Parathyroid adenoma (tissue), 2 donors: ENCODE results near the gene IQCH.

Source experiments
- H2AFZ ChIP-seq: fragments of 300-600 bp; sonication (generic); one replicate; pipeline ENCODE4 v1.7.0; 2017; ENCODE audit warnings: antibody characterized with exemption, mild to moderate bottlenecking
- H3K27ac ChIP-seq: fragments of 300-600 bp; sonication (generic); one replicate; pipeline ENCODE4 v1.7.0; 2017
- H3K27me3 ChIP-seq: fragments of 300-600 bp; sonication (generic); one replicate; pipeline ENCODE4 v1.7.0; 2017; ENCODE audit warnings: low read length; ENCODE audit not compliant: control insufficient read depth, insufficient read depth
- H3K36me3 ChIP-seq: fragments of 300-600 bp; sonication (generic); one replicate; pipeline ENCODE4 v1.7.0; 2017; ENCODE audit warnings: low read length; ENCODE audit not compliant: control insufficient read depth, insufficient read depth
- H3K4me1 ChIP-seq: fragments of 300-600 bp; sonication (generic); one replicate; pipeline ENCODE4 v1.7.0; 2017; ENCODE audit warnings: control low read depth
- H3K4me2 ChIP-seq: fragments of 300-600 bp; sonication (generic); one replicate; pipeline ENCODE4 v1.7.0; 2017; ENCODE audit warnings: low read length
- H3K4me3 ChIP-seq: fragments of 300-600 bp; sonication (generic); one replicate; pipeline ENCODE4 v1.7.0; 2017; ENCODE audit warnings: low read depth, low read length
- H3K79me2 ChIP-seq: fragments of 300-600 bp; sonication (generic); one replicate; pipeline ENCODE4 v1.7.0; 2017; ENCODE audit warnings: control low read depth
- H3K9ac ChIP-seq: fragments of 300-600 bp; sonication (generic); one replicate; pipeline ENCODE4 v1.7.0; 2017; ENCODE audit warnings: mild to moderate bottlenecking
- H3K9me3 ChIP-seq: fragments of 300-600 bp; sonication (generic); one replicate; pipeline ENCODE4 v1.7.0; 2017; ENCODE audit warnings: low read length; ENCODE audit not compliant: control insufficient read depth
- TF ChIP-seq, protein P1 (sequence below): fragments of 300-600 bp; sonication (generic); IDR thresholded peaks from one replicate; pipeline ENCODE4 v1.7.0; 2017; ENCODE audit warnings: antibody characterized with exemption, mild to moderate bottlenecking
- donor health status: primary hyperparathyroidism.

Gene IQCH

DNA sequence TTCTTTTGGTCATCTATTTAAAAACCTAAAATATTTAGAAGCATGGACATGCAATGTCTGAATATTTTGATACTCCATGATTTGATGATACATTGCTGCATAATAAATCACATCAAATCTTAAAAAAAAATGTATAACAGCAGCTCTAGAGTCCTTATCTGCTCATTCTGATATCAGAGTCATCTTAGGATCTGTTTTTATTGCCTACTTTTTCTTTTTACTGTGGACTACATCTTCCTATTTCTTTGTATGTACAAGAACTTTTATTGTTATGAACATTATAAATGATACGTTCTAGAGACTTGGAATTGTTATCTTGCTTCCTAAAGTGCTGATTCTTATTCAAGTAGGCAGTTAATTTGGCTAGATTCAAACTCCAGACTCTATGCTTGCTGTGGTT, 72.7 kb downstream of the IQCH start:
- Histone ChIP-seq H3K27ac (no peak overlapping the region), H3K9me3 (no peaks in the 10 kb centered on the region), H3K4me2 (no peak overlapping the region), H3K79me2 (no peaks in the 10 kb centered on the region), H2AFZ (no peak overlapping the region), H3K4me3 (no peak overlapping the region), H3K9ac (no peak overlapping the region), H3K36me3 (no peaks in the 10 kb centered on the region), H3K4me1 (no peaks in the 10 kb centered on the region), H3K27me3 (no peaks in the 10 kb centered on the region)
- TF ChIP-seq, protein P1, sequence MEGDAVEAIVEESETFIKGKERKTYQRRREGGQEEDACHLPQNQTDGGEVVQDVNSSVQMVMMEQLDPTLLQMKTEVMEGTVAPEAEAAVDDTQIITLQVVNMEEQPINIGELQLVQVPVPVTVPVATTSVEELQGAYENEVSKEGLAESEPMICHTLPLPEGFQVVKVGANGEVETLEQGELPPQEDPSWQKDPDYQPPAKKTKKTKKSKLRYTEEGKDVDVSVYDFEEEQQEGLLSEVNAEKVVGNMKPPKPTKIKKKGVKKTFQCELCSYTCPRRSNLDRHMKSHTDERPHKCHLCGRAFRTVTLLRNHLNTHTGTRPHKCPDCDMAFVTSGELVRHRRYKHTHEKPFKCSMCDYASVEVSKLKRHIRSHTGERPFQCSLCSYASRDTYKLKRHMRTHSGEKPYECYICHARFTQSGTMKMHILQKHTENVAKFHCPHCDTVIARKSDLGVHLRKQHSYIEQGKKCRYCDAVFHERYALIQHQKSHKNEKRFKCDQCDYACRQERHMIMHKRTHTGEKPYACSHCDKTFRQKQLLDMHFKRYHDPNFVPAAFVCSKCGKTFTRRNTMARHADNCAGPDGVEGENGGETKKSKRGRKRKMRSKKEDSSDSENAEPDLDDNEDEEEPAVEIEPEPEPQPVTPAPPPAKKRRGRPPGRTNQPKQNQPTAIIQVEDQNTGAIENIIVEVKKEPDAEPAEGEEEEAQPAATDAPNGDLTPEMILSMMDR, result no peak

DNA sequence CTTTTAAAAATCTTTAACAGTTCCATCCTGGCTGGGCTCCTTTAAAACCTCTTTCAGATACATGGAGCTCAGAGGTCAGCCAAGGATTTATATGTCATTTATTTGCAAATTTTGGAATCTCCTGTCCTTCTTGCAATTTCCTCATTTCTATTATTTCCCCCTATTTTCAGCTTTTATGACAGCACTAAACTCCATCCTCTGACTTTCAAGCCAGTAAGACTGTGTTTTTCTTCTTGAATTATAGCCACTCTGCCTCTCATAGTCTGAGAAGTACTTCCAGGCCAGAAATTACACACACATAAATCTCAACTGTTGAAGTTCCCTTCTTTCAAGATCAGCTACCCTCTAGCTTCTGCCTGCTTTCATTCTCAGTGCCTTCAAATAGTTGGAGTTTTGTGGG, 73.2 kb downstream of the IQCH start:
- H3K4me1 ChIP-seq, result no peaks in the 10 kb centered on the region
- H3K36me3 ChIP-seq, result no peaks in the 10 kb centered on the region
- H3K4me2 ChIP-seq, result no peak overlapping the region
- H2AFZ ChIP-seq, result no peak overlapping the region
- H3K27me3 ChIP-seq, result no peaks in the 10 kb centered on the region
- no peak overlapping the region for H3K4me3 ChIP-seq
- no peak overlapping the region for H3K9ac ChIP-seq
- no peaks in the 10 kb centered on the region for H3K9me3 ChIP-seq
- H3K27ac ChIP-seq, result no peak overlapping the region
- TF ChIP-seq, protein P1, result no peak
- no peaks in the 10 kb centered on the region for H3K79me2 ChIP-seq

DNA sequence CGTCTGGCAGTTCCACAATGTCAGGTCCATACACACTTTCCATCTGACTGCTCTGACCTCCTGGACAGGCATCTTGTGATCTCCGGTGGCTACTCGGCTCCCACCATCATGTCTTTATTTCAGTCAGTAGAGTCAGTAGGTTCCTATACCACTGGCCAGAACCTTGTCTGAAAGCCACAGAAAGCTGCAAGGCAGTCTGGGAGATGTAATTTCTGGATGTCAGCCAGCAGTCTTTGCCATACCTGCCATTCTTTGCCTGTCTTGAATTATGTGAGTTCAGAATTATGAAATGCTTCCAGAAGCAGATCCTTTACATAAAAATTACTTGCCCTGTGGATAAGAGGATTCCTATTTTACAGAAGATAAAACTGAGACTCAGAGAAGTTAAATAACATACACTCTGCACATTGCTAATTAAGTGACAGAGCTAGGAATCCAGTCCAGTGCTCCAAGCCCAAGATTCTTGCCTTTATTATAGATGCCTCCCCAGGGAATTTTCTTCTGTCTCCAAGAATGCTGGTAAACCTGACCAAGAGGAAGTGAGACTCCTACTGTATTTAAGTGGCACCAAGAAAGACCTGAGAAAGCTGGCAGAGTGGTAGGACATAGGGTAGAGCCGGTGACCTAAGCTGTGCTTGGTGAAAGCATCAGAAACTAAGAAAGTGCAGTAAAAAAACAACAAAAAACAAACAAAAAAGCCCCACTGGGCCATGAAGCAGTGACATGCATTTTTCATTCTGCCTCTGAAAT, 75.6 kb downstream of the IQCH start:
- Histone ChIP-seq H3K4me1 (no peaks in the 10 kb centered on the region), H3K9ac (no peak overlapping the region), H3K27me3 (no peaks in the 10 kb centered on the region), H2AFZ (no peak overlapping the region), H3K4me3 (no peak overlapping the region), H3K27ac (no peak overlapping the region), H3K4me2 (no peak overlapping the region), H3K9me3 (no peaks in the 10 kb centered on the region), H3K79me2 (no peaks in the 10 kb centered on the region), H3K36me3 (no peaks in the 10 kb centered on the region)
- TF ChIP-seq, protein P1, result no peak

DNA sequence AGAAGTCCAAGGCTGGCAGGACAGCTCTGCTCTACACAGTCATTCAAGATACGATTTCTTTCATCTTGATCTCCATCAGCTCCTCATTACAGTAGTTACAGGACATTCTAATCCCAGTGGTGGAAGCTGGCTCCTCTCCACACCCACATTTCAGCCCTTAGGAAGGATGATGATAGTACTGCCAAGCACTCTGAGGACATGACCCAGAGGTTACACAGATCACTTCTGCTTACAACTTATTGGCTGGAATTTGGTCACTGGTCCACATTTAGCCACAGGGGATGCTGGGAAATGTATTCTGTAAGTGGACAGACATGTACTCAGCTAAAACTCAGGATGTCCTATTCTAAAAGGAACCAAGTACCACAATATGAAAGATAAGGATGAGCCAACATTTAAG, 77.1 kb downstream of the IQCH start:
- Histone ChIP-seq H3K36me3 (no peaks in the 10 kb centered on the region), H3K27me3 (no peaks in the 10 kb centered on the region), H3K4me3 (no peak overlapping the region), H3K9ac (no peak overlapping the region), H3K79me2 (no peaks in the 10 kb centered on the region), H2AFZ (no peak overlapping the region), H3K4me2 (no peak overlapping the region), H3K4me1 (no peaks in the 10 kb centered on the region), H3K9me3 (no peaks in the 10 kb centered on the region), H3K27ac (no peak overlapping the region)
- TF ChIP-seq, protein P1, result no peak

DNA sequence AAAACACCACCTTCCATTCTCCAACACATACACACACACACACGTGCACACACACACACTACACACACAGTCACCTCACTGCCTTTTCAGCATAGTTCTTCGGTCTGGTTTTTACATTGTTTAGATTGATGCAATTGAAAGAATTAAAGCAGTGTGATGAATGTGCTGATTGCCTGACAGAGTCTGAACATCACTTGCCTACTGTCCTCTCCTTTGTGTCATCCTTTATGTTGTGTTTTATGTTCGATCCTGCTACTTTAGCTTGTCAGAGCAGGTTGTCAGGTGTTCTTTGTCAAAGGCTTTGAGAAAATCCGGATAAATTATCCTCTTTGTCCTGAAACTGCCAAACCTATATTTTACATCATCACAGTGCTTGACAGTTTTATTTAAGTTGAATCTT, 80.4 kb downstream of the IQCH start:
- TF ChIP-seq, protein P1, result no peak
- Histone ChIP-seq H3K4me1 (no peaks in the 10 kb centered on the region), H3K27ac (no peak overlapping the region), H3K27me3 (no peaks in the 10 kb centered on the region), H3K4me2 (no peak overlapping the region), H2AFZ (no peak overlapping the region), H3K9me3 (no peaks in the 10 kb centered on the region), H3K79me2 (no peaks in the 10 kb centered on the region), H3K4me3 (no peak overlapping the region), H3K36me3 (no peaks in the 10 kb centered on the region), H3K9ac (no peak overlapping the region)
